Heart left ventricle (tissue), 16 donors: ENCODE data around the gene IL22RA1. TPM values are rescaled to one million over a fixed set of nuclear protein-coding genes. Genes with fewer than 3 reads are reported as not detected.
A peak's percentile ranks its signal among the peaks of the same experiment; 100 is the strongest.

ENCODE experiments used
- ATAC-seq, 4 donors: fragments of 200-7000 bp; cut with Tn5 transposase; one replicate each; pipeline ENCODE4 v1.9.1; 2020 to 2022; ENCODE audit warnings: moderate library complexity in 4 of 4, mild to moderate bottlenecking in 3 of 4, moderate number of reproducible peaks in 1 of 4
- DNase-seq, 5 donors: peaks; one replicate each; pipeline ENCODE4 v3.0.0-alpha.2; 2020
- H3K27ac ChIP-seq, 12 donors: fragments of 200-600 bp; sonication (generic) in 4 of 12; one replicate each; pipeline versions ENCODE4 v1.5.0 to v1.8.0; 2016 to 2022; ENCODE audit warnings: mild to moderate bottlenecking in 2 of 12
- H3K27me3 ChIP-seq, 9 donors: fragments of 200-600 bp; sonication (generic) in 2 of 9; one replicate each; pipeline versions ENCODE4 v1.5.1 to v1.8.0; 2016 to 2022; ENCODE audit warnings: mild to moderate bottlenecking in 3 of 9
- H3K36me3 ChIP-seq, 9 donors: fragments of 200-600 bp; sonication (generic) in 2 of 9; one replicate each; pipeline versions ENCODE4 v1.5.0 to v1.8.0; 2018 to 2022; ENCODE audit warnings: mild to moderate bottlenecking in 2 of 9
- H3K4me1 ChIP-seq, 12 donors: fragments of 200-600 bp; sonication (generic) in 4 of 12; one replicate each; pipeline versions ENCODE4 v1.5.0 to v1.8.0; 2016 to 2022; ENCODE audit warnings: mild to moderate bottlenecking in 3 of 12
- H3K4me3 ChIP-seq, 12 donors: fragments of 200-600 bp; sonication (generic) in 4 of 12; one replicate each; pipeline versions ENCODE4 v1.5.0 to v1.8.0; 2017 to 2022; ENCODE audit warnings: mild to moderate bottlenecking in 9 of 12, moderate library complexity in 4 of 12
- H3K9me3 ChIP-seq, 12 donors: fragments of 200-600 bp; sonication (generic) in 4 of 12; one replicate each; pipeline versions ENCODE4 v1.5.0 to v1.8.0; 2016 to 2022; ENCODE audit warnings: mild to moderate bottlenecking in 1 of 12
- CTCF ChIP-seq, 12 donors: fragments of 200-600 bp; sonication (generic) in 4 of 12; IDR thresholded peaks; one replicate each; pipeline versions ENCODE4 v1.5.0 to v1.8.0; 2018 to 2022; ENCODE audit warnings: antibody characterized with exemption in 12 of 12, mild to moderate bottlenecking in 5 of 12
- POLR2A ChIP-seq, 2 donors: fragments of 450-650 bp; IDR thresholded peaks; one replicate each; pipeline ENCODE4 v1.6.1; 2017; ENCODE audit warnings: antibody characterized with exemption in 2 of 2, mild to moderate bottlenecking in 2 of 2, moderate library complexity in 2 of 2
- WGBS, 4 donors: extraction: QIAGEN DNeasy Blood & Tissue Kit in 2 of 4; methylation state at CpG; one replicate each; pipeline versions ENCODE4 v1.1.5 to v1.1.7; 2013 to 2018; 5-methylcytosine and 5-hydroxymethylcytosine counted together
- intact Hi-C, 10 donors: fragments of 100-400 bp; cut with DNase I; formaldehyde crosslinking; loops; one replicate each; pipeline versions ENCODE4 v1.11.1 to v1.14.2; 2022
- polyA plus RNA-seq, 2 donors: library from polyadenylated mRNA; stranded (reverse); fragments of 200-250 nt; gene quantifications; one replicate each; pipeline ENCODE4 v1.2.3, GENCODE V29; 2013
- total RNA-seq, 9 donors: library from RNA; depleted of rRNA in 2 of 9; stranded (reverse); fragments of >200 nt in 2 of 9; fragmentation: NEBNext Ultra II Directional in 3 of 9; extraction: Animal tissue kit (Norgen Biotek cat#: 25700) in 3 of 9; gene quantifications; one replicate each; pipeline versions ENCODE4 v1.1.0 to v1.2.4, GENCODE V29; 2016 to 2023
- donor health status: ischemic (EF 13 %, LVEDD 7.1; RV severe dilation, severe dysfunction).
- donor health status: healthy with polysubstance abuse.
- donor health status: DM: no; HTN: yes; CAD: no.
- donor health status: DM: no; HTN: no; CAD: no.
- donor health status: ischemic (EF 25% LVEDD 6.9; RV normal size, moderate dysfunction).
- donor health status: ischemic (EF 25% LVEDD 5.7; RV mildly dilated, moderate dysfunction).
- donor health status: healthy.
- donor health status: DM: yes; HTN: yes; CAD: no.
- donor health status: ischemic (EF 35%, LVEDD 5.7; RV mildly dilated, moderate dysfunction).
- donor health status: nonischemic (EF 11% LVEDD 7.7; RV severe dilation, severe dysfunction).
- donor health status: DM: yes; HTN: yes; CAD: no.
- donor health status: PGD.
- donor health status: ischemic (EF 29% LVEDD 5.4; RV normal size, mild dysfunction).
- donor health status: nonischemic (EF 23%, LVEDD 6.1; RV moderate dilation, normal function).

The IL22RA1 gene
- total and polyA plus RNA-seq, 11 donors: 0.04 to 1.3 (median 0.36) TPM; not detected in 3

GRCh38 chr1:24098943-24099638, 43.8 kb downstream of the IL22RA1 start:
- no peaks in the 10 kb centered on the region for H3K27me3 ChIP-seq
- ATAC-seq (no peak), DNase-seq (peak in 1 of 5 donors; percentile 28)
- no peak overlapping the region for H3K4me3 ChIP-seq
- TF ChIP-seq CTCF (IDR thresholded peaks at IDR 0.05): no peak
- TF ChIP-seq POLR2A (IDR thresholded peaks at IDR 0.05): no peak
- H3K4me1 ChIP-seq: peaks cover 0 to 84% (median 36%) of the 10 kb centered on the region in 12 donors
- H3K36me3 ChIP-seq: peaks cover 0 to 25% (median 4%) of the 10 kb centered on the region in 9 donors
- no peaks in the 10 kb centered on the region for H3K9me3 ChIP-seq
- peak overlapping the region in 10 of 12 donors; percentile 25 to 96 (median 84) for H3K27ac ChIP-seq
- intact Hi-C loops: no loop called here
- WGBS, 4 donors: 36 to 50% (median 43%) methylated on average over 5 to 12 of the region's 12 CpGs

- Histone ChIP-seq H3K9me3 (no peaks in the 10 kb centered on the region), H3K4me1 (peaks cover 0 to 74% (median 29%) of the 10 kb centered on the region in 12 donors), H3K36me3 (peaks cover 0 to 29% (median 4%) of the 10 kb centered on the region in 9 donors), H3K27ac (peak overlapping the region in 9 of 12 donors; percentile 49 to 96 (median 86)), H3K4me3 (no peak overlapping the region), H3K27me3 (no peaks in the 10 kb centered on the region)
- intact Hi-C loops: no loop called here
- TF ChIP-seq CTCF (IDR thresholded peaks at IDR 0.05): no peak
- TF ChIP-seq POLR2A (IDR thresholded peaks at IDR 0.05): no peak
- 83 to 86% (median 85%) methylated on average over 4 to 5 of the region's 5 CpGs for WGBS, 4 donors
- no peak for ATAC-seq
- no peak for DNase-seq
Observed at GRCh38 chr1:24098102-24098501, 44.8 kb downstream of the IL22RA1 start.

- no peak for TF ChIP-seq CTCF (IDR thresholded peaks at IDR 0.05)
- Histone ChIP-seq H3K4me1 (peaks cover 0 to 71% (median 28%) of the 10 kb centered on the region in 12 donors), H3K36me3 (peaks cover 0 to 30% (median 4%) of the 10 kb centered on the region in 9 donors), H3K9me3 (no peaks in the 10 kb centered on the region), H3K27me3 (no peaks in the 10 kb centered on the region), H3K4me3 (no peak overlapping the region), H3K27ac (peak overlapping the region in 10 of 12 donors; percentile 23 to 96 (median 87))
- 81 to 90% (median 85%) methylated on average over 3 to 11 of the region's 11 CpGs for WGBS, 4 donors
- ATAC-seq: no peak
- DNase-seq: peak in 1 of 5 donors; percentile 42
- intact Hi-C loops: no loop called here
Observed at GRCh38 chr1:24097663-24098062, 45.3 kb downstream of the IL22RA1 start.

GRCh38 chr1:24096739-24097103, 46.2 kb downstream of the IL22RA1 start:
- TF ChIP-seq CTCF (IDR thresholded peaks at IDR 0.05) (no peak), POLR2A (IDR thresholded peaks at IDR 0.05) (no peak)
- H3K36me3 ChIP-seq: peaks cover 0 to 40% (median 4%) of the 10 kb centered on the region in 9 donors
- H3K27me3 ChIP-seq: no peaks in the 10 kb centered on the region
- peak overlapping the region in 11 of 12 donors; percentile 49 to 96 (median 86) for H3K27ac ChIP-seq
- DNase-seq (no peak), ATAC-seq (no peak)
- peaks cover 0 to 70% (median 21%) of the 10 kb centered on the region in 12 donors for H3K4me1 ChIP-seq
- intact Hi-C loops: no loop called here
- H3K4me3 ChIP-seq: no peak overlapping the region
- H3K9me3 ChIP-seq: no peaks in the 10 kb centered on the region
- WGBS, 4 donors: 56 to 71% (median 60%) methylated on average over 5 of the region's 5 CpGs
